Pons (tissue), 1 donor: ENCODE data around the gene CARHSP1.
"Not testable (repeated sequence)": the region's sequence is repeated elsewhere in the genome, so short reads cannot be mapped to it uniquely, and the experiment has no call there.

Experiments used
- DNase-seq: peaks from one replicate; pipeline ENCODE4 v3.0.0-alpha.2; 2016; ENCODE audit warnings: low spot score

The CARHSP1 gene

DNA sequence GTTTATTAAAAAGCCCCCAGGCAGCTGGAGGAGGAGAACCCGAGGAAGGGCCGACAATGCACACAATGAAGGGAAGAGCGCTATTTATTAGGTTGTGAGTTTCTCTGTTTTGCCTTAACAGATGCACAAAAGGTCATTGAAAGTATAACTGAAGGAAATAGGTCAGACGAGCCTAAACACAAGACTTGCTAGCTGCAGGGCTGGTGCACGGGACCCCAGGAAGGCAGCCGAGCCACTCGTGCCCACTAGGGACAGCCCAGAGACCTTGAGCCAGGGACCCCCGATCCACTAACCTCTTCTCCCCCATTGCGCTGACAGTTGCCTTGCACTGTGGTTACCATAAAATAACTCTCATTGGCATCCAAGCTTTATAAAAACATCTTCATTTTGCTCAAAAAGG lies 24.6 kb upstream of the CARHSP1 start:
- no peak for DNase-seq

DNA sequence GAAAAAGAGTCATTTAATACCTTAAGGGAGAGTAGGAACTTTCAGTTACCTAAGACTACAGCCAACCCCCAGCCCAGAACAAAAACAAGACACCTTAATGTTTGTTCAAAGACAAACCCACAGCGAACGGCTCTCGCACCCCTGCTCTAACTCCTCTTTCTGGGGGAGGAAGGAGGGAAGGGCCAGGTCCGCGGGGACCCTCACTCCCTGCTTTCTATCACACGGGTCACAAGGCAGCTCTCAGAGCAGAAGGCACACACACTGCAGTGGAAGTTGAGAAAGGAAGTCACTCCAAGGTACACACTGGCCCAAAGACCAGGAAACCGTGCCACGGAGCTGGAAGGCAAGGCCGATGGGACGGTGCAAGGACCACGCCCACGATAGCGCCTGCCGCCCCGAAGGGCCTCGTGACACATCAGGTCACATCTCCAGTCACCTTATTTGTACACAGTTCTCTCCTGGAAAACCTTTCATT lies 23.3 kb upstream of the CARHSP1 start:
- no peak for DNase-seq

DNA sequence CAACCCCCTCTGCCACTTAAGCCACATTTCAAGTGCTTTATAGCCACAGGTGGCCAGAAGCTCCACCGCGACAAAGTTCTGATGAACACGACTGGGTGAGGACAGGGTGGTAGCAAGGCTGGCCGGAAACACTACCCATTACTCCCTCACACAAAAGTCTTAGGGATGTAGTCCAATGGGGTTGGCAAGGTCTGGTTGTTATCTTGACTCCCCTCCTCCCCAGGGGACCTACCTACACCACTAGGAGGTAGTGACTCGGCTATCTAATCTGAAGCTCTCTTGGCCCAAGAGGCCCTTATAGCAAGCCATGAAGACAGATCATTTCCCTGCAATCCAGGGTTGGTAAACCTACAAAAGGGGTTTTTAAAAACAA lies 21.7 kb upstream of the CARHSP1 start:
- no peak for DNase-seq

DNA sequence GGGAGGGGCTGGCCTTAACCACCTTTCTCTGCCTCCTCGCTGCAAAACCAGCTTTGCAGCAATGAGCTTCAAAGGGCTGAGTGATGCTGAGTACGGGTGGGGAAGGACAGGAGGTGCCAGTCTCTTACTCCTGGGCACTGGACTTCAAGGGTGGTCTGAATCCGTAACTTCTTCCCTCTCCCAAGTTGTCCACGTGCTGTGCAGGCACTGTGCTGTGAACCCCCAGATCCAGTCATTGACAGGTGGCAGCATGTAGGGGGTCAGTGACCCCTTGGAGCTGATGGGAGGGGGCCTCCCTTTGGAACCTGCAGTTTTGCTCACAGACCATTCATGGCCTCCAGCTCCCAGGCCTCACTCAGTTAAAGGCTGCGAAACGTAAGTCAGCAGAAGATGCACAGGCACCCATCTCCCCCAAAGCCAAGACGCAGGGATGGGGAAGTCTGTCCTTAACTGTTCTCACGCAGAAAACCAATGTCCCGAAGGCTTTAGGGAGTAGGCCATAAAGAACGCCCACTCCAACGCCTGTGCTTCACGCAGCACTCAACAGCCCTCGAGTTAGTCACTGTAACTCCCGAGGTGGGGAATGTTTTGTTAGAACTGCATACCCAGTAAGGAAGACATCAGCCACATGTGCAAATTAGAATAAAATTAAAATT lies 21.2 kb upstream of the CARHSP1 start:
- no peak for DNase-seq

DNA sequence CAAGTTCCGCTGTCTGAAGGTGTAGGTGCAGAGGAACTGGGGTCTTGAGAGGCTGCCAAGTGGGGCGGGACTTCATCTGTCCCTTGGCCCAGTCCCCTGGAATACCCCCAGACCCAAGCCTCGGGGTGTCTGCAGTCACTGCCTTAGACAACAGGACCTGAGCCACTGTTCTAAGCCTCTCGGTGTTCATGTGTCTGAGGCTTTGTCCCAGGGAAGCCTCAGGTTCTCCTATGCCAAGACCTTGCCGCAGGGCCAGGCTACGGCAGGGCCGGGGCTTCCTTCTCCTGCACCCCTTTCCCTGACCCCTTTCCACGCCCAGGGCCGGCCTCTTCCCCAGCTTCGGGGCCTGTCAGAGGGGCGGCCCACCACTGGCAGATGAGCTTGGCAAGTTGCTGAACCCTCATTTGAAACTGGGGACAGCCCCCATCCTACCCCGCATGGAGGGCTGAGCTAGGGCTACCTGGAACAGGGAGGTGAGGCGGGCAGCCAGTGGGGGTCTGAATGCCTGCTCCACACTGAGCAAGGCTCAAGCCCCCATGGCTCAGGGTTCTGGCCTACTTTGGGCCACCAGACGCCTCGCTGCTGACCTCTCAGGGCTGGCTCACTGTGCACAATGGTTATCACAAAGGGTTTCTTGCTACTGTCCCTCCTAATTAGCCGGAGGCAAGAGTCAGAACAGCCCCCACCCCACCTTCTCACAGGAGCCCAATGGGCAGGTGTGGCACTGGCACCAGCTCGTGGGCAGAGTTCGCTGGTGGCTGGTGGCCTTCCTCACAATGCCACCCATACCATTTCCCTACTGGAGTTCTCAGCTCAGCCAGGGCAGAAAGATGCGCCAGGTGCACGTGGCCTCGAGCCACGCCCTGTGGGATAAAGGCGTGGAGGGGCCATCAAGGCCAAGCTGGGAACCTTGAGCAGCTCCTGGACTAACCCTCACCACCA lies 20.4 kb upstream of the CARHSP1 start:
- DNase-seq: no peak

DNA sequence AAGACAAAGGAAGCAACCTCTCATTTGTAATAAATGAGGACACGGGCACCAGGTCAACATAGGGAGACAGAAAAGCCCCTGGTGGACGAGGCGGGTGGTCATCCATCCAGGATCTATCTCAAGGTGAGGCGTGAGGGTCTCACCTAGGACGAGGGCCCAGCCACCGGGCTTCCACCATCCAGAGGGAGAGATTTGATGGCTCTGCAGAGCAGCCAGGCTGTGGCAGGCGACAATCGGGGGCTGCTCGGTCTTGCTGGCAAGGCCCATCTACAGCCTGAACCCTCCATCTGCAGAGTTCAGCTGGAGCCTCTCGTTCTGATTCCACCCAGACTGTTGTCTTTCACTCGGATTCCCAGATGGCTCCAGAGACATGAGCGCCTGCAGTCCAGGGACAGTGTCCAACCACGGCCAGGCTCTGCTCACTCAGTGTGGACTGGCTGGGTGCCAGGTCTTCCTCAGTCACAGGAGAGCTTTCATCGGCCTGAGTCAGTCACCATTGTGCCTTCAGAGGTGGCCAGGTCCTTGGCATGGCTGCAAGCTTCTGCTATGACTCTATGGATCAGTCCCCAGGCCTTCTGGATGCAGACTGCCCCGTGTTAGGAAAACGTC lies 19.2 kb upstream of the CARHSP1 start:
- peak; percentile 86 for DNase-seq

DNA sequence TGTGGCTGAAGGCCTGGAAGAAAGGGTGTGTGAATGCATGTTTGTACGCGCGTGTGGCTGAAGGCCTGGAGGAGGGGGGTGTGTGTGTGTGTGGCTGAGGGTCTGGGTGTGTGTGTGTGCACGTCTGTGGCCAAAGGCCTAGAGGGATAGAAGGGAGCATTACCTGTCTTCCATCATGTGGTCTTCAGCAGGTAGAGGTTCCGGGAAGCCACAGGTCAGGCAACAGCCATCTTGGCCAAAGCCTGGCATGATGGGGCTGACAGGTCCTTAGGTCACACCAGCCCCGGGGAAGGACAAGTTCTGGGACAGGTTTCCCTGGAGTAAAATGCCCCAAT lies 18.6 kb upstream of the CARHSP1 start:
- DNase-seq: no peak

DNA sequence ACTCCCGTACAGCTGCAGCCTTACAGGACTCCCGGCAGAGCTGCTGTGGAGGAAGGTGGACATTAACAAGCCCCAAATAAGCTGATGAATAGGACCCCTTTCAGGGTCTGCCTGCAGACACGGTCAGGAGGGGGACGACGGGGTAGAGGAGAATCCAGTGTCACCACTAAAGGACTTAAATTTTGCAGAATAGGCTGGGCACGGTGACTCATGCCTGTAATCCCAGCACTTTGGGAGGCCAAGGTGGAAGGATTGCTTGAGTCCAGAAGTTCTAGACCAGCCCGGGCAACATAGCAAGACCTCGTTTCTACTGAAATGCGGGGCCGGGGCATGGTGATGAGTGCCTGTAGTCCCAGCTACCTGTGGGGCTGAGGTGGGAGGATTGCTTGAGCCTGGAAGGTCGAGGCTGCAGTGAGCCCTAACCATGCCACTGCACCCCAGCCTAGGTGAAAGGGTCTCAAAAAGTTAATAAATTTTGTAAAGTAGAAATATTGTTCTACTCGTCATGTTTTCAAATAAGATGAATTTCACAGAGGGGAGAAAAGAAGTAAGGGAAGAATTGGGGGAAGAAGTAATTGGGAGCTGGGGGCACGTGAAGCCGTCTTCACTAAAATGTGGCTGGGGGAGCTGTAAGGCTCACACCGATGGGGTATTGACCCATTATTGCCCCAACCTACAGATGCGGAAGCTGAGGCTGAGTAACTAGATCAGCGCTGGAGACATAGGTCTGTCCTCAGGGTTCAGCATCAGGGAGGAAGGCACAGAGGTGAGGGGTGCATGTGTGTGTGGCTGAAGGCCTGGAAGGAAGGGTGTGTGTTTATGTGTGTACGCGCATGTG lies 18.0 kb upstream of the CARHSP1 start:
- DNase-seq: no peak

DNA sequence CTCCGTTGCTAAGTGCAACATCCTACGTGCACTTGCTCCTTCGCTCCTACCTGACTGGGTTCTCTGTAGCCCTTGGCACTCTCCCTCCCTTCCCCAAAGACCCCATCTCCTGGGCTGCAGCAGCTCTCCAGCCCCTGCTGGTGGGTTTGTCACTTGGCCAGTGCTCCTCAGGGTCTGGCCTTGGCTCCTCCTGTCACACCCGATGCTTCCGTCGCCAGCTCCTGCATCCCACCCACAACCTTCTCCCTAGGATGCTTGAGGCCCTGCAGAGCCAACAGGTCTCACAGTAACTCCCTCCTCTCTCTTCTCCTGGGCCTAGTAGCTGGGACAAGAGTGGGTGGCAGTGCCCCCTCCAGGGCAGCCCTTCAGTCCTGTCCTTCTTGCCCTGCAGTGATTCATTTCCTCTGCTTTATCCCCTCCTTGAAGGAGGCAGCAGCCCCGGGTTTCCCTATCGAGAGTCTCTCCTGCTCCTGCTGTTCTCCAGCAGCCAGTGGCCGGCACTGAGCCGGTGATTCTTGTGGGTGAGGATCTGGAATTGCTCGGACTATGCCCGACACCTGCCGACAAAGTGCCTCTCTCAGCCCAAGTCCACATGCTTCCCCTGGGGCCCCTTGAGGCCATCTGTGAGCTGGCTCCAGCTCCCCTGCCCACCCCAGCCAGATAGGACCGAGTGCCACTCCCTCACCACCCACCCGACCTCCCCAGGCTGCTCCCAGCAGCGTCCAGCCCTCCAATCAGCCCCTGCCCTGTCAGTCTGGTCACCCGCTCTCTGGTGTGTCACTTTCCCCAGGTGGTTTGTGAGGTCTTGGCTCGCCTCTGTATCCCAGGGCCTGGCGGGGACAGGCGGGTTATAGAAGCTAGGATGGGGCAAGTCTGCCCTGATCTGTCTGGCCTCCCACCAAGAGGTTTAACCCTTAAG lies 17.1 kb upstream of the CARHSP1 start:
- no peak for DNase-seq

DNA sequence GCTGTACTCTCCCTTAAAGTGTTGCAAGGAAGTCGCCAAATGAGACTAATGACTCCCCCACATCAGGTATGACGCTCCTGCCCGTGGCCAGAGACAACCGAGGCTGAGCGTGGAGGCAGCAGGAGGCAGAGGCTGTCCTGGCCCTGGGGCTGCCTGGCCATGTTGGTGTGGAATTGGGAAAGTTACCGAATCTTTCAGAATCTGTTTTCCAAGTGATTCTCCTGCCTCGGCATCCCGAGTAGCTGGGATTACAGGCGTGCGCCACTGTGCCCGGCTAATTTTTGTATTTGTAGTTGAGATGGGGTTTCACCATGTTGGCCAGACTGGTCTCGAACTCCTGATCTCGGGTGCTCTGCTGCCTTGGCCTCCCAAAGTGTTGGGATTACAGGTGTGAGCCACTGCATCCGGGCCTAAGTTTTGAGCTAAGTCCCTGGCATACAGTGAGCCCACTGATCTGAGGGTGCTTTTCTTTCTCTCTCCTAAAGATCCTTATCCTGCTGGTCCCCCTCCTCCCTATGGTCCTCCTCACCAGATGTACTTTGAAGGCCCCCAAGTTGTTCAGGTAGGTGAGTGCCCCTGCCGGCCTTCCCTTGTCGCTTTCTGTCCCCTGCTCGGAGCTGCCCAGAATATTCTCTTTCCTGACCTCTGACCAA lies 14.0 kb upstream of the CARHSP1 start:
- DNase-seq: no peak

DNA sequence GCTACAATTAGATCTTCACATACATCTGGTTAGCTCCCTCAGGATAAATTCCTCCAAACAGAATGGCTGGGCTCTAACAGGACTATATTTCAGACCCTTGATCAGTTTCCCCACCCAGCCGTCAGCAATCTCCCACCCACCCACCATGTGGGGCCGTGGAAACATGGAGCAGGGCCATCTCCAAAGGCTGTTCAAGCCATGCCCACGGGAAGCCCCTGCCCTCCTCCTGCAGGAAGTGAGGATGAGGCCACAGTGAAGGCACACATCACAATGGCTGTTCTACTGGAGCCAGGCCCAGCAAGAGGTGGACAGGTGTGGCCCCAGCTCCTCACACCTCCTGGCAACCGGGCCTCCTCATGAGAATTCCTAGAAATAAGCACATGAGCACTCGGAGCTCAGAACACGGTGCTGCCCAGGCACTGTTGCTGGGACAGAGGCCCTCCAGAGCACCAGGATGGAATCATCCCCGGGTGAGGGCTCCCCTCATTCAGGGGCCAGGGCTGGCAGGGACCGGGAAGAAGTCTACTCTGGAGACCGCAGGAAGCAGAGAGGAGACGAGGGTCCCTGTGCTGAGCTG lies 13.3 kb upstream of the CARHSP1 start, which contains the start of gene LITAFD:
TSS of gene LITAFD (plus strand) at position 311 of the 577 bp plus-strand sequence. CDS start 2,005 bp downstream, outside the sequence.
- no peak for DNase-seq

DNA sequence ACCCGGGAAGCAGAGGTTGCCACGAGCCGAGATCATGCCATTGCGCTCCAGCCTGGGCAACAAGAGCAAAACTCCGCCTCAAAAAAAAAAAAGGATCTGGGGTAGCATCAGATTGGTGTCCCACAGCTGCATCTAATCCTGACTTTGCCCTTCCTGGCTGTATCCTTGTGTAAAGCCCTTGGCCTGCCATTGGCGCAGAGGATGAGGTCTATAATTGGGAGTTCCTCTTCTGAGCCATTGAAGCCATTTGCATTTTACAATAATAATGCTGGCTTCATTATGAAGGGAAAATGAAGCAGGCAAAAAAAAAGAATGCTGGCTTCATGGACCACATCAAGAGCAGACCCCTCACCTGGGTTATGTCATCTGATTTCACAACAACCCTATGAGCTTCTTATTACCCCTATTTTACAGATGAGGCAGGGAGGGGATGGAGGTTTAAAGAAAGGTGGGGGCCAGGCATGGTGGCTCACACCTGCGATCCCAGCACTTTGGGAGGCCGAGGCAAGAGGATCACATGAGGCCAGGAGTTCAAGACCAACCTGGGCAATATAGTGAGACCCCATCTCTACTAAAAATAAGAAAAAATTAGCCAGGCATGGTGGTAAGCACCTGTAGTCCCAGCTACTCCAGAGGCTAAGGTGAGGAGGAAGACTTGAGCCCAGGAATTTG lies 12.2 kb upstream of the CARHSP1 start:
- DNase-seq: no peak

DNA sequence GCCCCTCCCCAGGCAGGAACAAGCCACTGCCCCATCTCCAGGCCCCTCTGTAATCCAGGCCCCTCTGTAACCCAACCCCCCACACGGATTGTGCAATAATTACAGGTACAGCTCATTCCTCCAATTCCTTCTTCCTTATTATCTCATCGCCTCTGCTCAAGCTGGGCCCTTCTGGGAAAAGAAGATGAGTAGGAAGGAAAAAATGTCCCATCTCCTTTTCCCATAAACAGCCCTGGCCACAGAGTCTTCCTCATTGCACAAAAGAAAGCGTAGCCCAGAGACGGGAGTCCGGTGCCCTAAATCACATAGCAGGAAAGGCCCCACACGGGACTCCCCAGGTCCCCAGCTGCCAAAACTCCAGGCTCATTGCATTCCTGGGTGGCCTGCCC lies 9.7 kb upstream of the CARHSP1 start:
- no peak for DNase-seq

DNA sequence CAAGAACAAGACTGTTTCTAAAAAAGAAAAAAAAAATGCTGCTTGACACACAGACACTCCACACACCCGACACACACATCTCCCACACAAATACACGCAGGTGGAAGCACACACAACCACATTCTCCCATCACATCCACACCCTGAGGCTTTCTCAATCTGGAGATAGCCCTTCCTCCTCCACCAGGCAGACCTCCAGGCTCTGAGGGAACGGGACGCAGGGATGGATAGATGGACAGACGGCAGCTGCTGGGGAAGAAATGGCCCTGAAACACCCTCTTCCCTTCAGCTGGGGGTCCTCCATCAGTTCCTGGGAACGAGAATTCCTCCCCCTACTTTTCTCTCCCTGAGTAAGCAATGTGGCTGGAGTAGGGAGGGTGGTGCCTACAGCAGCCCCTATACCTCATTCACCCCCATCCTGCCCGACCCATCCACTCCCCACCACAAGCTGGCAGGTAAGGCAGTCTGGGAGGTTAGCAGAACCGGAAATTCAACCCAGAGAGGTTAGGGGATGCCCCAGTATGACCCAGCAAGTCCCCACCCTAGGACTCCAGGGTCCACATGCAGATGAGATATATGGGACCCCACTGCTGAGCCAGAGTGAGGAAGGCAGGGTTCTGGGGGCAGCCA lies 9.2 kb upstream of the CARHSP1 start:
- DNase-seq: no peak

DNA sequence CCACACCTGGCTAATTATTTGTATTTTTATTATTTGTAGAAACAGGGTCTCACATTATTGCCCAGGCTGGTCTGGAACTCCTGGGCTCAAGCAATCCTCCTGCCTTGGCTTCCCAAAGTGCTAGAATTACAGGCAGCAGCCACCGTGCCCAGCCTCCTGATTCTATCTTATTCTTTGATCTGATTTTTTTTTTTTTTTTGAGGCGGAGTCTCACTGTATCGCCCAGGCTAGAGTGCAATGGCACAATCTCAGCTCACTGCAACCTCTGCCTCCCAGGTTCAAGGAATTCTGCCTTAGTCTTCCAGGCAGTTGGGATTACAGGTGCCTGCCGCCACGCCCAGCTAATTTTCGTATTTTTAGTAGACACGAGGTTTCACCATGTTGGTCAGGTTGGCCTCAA lies 6.5 kb upstream of the CARHSP1 start:
- DNase-seq: not testable (repeated sequence)

DNA sequence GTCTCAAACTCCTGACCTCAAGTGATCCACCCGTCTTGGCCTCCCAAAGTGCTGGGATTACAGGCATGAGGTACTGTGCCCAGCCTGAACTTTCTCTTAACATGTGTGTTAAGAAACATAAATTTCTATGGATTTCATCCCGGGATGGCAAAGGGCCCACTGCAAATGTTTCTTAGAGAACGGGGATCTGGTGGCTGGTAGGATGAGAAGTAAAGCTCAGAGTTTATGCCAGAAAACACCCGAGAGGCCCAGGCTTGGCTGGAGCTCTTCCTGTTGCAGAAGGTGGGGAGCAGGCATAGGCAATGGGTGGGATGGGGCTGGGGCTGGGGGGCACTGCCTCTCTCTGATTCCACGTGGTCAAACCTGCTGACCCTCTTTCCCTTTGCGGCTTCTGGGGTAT lies 5.6 kb upstream of the CARHSP1 start:
- no peak for DNase-seq

DNA sequence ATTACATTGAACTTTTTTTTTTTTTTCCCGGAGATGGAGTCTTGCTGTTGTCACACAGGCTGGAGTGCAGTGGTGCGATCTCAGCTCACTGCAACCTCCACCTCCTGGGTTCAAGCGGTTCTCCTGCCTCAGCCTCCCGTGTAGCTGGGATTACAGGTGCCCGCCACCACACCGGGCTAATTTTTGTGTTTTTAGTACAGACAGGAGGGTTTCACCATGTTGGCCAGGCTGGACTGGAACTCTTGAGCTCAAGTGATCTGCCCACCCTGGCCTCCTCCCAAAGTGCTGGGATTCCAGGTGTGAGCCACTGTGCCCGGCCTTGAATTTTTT lies 5.0 kb upstream of the CARHSP1 start:
- DNase-seq: not testable (repeated sequence)

DNA sequence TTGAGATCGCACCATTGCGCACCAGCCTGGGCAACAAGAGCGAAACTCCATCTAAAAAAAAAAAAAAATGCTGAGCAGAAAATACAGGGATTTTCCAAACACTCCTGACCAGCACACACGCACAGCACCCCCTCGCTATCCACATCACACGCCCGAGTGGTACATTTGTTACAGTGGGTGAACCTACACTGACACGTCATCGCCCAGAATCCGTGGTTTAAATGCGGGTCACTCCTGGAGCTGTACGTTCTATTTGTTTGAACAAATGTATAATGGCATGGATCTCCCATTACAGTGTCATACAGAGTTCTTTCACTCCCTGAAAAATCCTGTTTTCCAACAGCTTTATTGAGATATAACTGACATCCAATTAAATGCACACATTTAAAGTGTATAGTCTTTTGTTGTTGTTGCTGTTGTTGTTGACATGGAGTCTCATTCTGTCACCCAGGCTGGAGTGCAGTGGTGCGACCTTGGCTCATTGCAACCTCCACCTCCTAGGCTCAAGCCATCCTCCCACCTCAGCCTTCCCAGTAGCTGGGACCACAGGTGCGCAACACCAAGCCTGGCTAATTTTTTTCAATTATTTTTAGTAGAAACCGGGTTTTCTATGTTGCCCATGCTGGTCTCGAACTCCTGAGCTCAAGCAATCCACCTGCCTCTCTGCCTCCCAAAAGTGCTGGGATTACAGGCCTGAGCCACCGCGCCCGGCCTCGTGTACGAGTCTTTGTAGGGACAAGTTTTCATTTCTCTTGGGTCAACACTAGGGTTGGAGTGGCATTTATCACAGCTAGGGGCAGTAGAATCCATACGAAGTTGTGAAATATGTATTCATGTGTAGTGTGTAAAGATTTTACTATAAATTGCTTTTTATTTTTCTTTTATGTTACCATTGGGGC lies 4.4 kb upstream of the CARHSP1 start:
- no peak for DNase-seq
